CD4-positive, alpha-beta memory T cell (primary cell): ENCODE results near the gene ZMAT5. TPM values are rescaled to one million over a fixed set of nuclear protein-coding genes. Genes with fewer than 3 reads are reported as not detected.

ENCODE experiments used
- CTCF ChIA-PET: fragments of 350-600 bp; sonication (Branson Sonifier 250); formaldehyde crosslinking; loops from one replicate; lab custom pipeline; 2021; ENCODE audit warnings: inconsistent platforms; ENCODE audit not compliant: partially characterized antibody; lab: Charles Lee
- POLR2A ChIA-PET: fragments of 350-600 bp; sonication (Branson Sonifier 250); formaldehyde crosslinking; loops from one replicate; lab custom pipeline; 2021; ENCODE audit not compliant: partially characterized antibody; lab: Charles Lee
- DNase-seq, 5 donors: peaks; one replicate each; pipeline versions ENCODE4 v3.0.0 to v3.0.0-alpha.2; 2020 to 2022; ENCODE audit warnings: mixed read lengths in 1 of 5
- H3K27ac ChIP-seq: one replicate; pipeline ENCODE4 v1.7.0; 2013; ENCODE audit warnings: low read depth, low read length
- H3K27me3 ChIP-seq: 2 replicates; pipeline ENCODE4 v1.7.0; 2013; ENCODE audit warnings: mild to moderate bottlenecking, low read length, moderate library complexity; ENCODE audit not compliant: insufficient read depth
- H3K36me3 ChIP-seq: 2 replicates; pipeline ENCODE4 v1.7.0; 2013; ENCODE audit warnings: mild to moderate bottlenecking, low read length, moderate library complexity; ENCODE audit not compliant: insufficient read depth
- H3K4me1 ChIP-seq: 2 replicates; pipeline ENCODE4 v1.7.0; 2013; ENCODE audit warnings: mild to moderate bottlenecking, low read length, moderate library complexity; ENCODE audit not compliant: insufficient read depth
- H3K4me3 ChIP-seq, 2 donors: one replicate each; pipeline ENCODE4 v1.7.0; 2013; ENCODE audit warnings: low read length in 2 of 2, mild to moderate bottlenecking in 1 of 2
- H3K9me3 ChIP-seq, 2 donors: one replicate each; pipeline ENCODE4 v1.7.0; 2013; ENCODE audit warnings: low read length in 2 of 2, control low read depth in 1 of 2; ENCODE audit not compliant: control insufficient read depth in 1 of 2
- H3K27ac Mint-ChIP-seq, 7 donors: one replicate each; pipeline ENCODE4 v1.8.0; 2020 to 2021; ENCODE audit warnings: mixed read lengths in 7 of 7, mild to moderate bottlenecking in 6 of 7, inconsistent platforms in 3 of 7, moderate library complexity in 3 of 7
- H3K27me3 Mint-ChIP-seq, 2 donors: one replicate each; pipeline ENCODE4 v1.8.0; 2020 to 2021; ENCODE audit warnings: mixed read lengths in 2 of 2
- H3K36me3 Mint-ChIP-seq, 2 donors: one replicate each; pipeline ENCODE4 v1.8.0; 2020 to 2021; ENCODE audit warnings: mixed read lengths in 2 of 2, inconsistent platforms in 1 of 2, mild to moderate bottlenecking in 1 of 2
- H3K4me1 Mint-ChIP-seq, 4 donors: one replicate each; pipeline ENCODE4 v1.8.0; 2020 to 2021; ENCODE audit warnings: mixed read lengths in 4 of 4, mild to moderate bottlenecking in 1 of 4
- H3K4me3 Mint-ChIP-seq, 8 donors: one replicate each; pipeline ENCODE4 v1.8.0; 2020 to 2021; ENCODE audit warnings: mixed read lengths in 8 of 8, mild to moderate bottlenecking in 7 of 8, moderate library complexity in 6 of 8, inconsistent platforms in 3 of 8
- H3K9me3 Mint-ChIP-seq, 8 donors: one replicate each; pipeline ENCODE4 v1.8.0; 2020 to 2021; ENCODE audit warnings: mixed read lengths in 8 of 8, mild to moderate bottlenecking in 5 of 8, inconsistent platforms in 3 of 8, moderate library complexity in 1 of 8
- intact Hi-C: fragments of 100-400 bp; cut with micrococcal nuclease; formaldehyde crosslinking; loops from one replicate; pipeline ENCODE4 v1.15.1; 2023
- polyA plus RNA-seq, 2 donors: library from polyadenylated mRNA; unstranded; fragments of 300-500 nt; fragmentation: Illumina TruSeq; gene quantifications; one replicate each; pipeline ENCODE4 v1.2.3, GENCODE V29; 2021
- total RNA-seq, 2 experiments: library from RNA; stranded (reverse); gene quantifications; one replicate each; pipeline ENCODE4 v1.2.3, GENCODE V29; 2021

ZMAT5 gene
- total and polyA plus RNA-seq, 4 experiments from 2014 or later = 16.3 to 67.7 (median 31.3) TPM

DNA sequence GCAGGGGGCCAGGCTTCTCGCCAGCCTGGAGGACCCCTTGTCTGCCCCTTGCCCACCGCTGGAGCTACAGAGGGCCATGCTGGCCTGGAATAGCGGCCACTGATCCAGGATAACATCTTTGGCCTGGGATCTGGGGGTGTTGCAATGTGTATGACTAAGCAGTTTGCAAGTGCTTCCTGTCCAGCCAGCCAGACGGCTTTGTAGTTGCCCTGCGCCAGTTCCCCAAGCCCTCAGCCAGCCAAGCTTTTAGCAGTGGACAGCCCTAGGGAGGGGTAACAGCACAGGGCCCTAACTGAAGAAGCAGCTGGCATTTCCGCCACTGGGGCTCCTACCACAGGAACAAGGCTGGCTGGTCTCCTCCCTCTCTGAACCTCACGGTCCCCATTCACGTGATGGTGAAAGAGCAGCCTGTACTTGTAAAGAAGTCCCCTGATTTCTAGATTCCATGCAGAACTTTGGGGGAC lies 32.4 kb upstream of the ZMAT5 start:
- Histone ChIP-seq H3K27me3 (no peaks in the 10 kb centered on the region), H3K27ac (no peak overlapping the region), H3K36me3 (peaks cover 68% of the 10 kb centered on the region), H3K4me1 (no peaks in the 10 kb centered on the region), H3K4me3 (no peak overlapping the region), H3K9me3 (no peaks in the 10 kb centered on the region)
- Mint-ChIP-seq H3K27me3 (no peaks in the 10 kb centered on the region), H3K27ac (peak overlapping the region in 2 of 7 donors; percentile 30 to 42), H3K36me3 (peaks cover 35 to 69% of the 10 kb centered on the region in 2 donors), H3K4me3 (no peak overlapping the region), H3K4me1 (no peaks in the 10 kb centered on the region), H3K9me3 (peaks cover 0 to 2% (median 0%) of the 10 kb centered on the region in 8 donors)
- no peak for DNase-seq
- intact Hi-C loops = no loop called here
- POLR2A ChIA-PET = no interaction called here
- CTCF ChIA-PET = no interaction called here

DNA sequence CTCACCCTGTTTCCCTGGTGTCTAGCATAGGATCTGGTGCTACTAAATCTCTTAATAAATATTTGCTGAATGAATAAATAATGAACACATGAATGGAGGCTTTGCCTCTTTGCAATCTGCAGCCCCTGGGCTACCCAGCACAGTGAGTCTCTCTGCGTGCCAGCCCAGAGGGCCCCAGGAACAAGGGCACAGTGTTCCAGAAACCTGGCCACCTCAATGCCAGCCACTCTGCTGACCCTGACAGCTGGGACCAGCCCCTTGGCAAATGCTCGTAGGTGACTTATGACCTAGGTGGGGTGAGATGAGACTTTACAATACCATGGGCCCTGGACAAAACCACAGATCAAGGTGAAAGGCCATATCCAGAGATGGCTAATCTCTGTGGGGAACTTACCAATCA lies 32.0 kb upstream of the ZMAT5 start:
- Mint-ChIP-seq H3K4me1 (no peaks in the 10 kb centered on the region), H3K9me3 (peaks cover 0 to 2% (median 0%) of the 10 kb centered on the region in 8 donors), H3K36me3 (peaks cover 35 to 67% of the 10 kb centered on the region in 2 donors), H3K27me3 (no peaks in the 10 kb centered on the region), H3K4me3 (no peak overlapping the region), H3K27ac (peak overlapping the region in 4 of 7 donors; percentile 30 to 57 (median 48))
- Histone ChIP-seq H3K27ac (no peak overlapping the region), H3K4me3 (no peak overlapping the region), H3K36me3 (peaks cover 64% of the 10 kb centered on the region), H3K27me3 (no peaks in the 10 kb centered on the region), H3K9me3 (no peaks in the 10 kb centered on the region), H3K4me1 (no peaks in the 10 kb centered on the region)
- intact Hi-C loops = no loop called here
- ChIA-PET POLR2A (no interaction called here), CTCF (no interaction called here)
- DNase-seq = no peak

DNA sequence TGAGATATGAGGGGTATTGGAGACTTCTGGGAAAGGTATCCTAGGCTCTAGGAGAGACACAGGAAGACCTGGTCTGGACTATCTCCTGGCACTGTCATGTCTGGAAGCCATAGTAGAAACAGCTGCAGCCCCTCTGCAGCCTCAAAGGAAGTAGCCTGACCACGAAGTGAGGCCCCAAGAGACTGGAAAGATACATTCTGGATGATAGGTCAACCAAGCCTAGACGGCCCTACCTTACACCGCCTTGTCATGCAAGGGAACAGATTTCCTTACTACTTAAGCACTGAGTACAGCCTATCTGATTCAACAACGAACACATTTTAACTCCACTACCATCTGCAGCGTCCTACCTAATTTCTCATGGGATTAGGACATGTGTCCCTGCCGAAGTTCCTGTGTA lies 31.5 kb upstream of the ZMAT5 start:
- peaks cover 63% of the 10 kb centered on the region for H3K36me3 ChIP-seq

DNA sequence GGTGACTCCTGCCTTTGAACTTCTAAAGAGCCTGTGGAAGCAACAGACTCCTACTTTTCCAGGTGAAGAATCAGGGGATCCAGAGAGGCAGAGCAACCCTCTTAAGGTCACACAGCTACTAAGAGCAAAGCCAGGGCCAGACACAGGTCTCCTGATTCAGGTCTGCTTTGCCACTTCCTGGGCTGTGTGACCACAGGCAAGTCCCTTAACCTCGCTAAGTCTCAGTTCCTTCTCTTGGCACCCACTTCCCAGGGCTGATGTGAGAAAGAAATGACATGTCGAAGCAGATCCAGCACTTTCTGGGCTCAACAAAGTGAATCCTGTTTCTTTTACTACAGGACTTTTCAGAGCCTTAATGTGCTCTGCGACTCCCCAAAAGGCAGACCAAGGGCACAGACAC lies 30.5 kb upstream of the ZMAT5 start:
- no peaks in the 10 kb centered on the region for H3K9me3 ChIP-seq
- DNase-seq = no peak
- no peaks in the 10 kb centered on the region for H3K27me3 ChIP-seq
- ChIA-PET POLR2A (no interaction called here), CTCF (no interaction called here)
- no peaks in the 10 kb centered on the region for H3K27me3 Mint-ChIP-seq
- peaks cover 0 to 2% (median 0%) of the 10 kb centered on the region in 8 donors for H3K9me3 Mint-ChIP-seq
- H3K36me3 Mint-ChIP-seq = peaks cover 34 to 72% of the 10 kb centered on the region in 2 donors
- no peak overlapping the region for H3K4me3 Mint-ChIP-seq
- no peak overlapping the region for H3K27ac Mint-ChIP-seq
- no peaks in the 10 kb centered on the region for H3K4me1 Mint-ChIP-seq
- no peaks in the 10 kb centered on the region for H3K4me1 ChIP-seq
- no peak overlapping the region for H3K27ac ChIP-seq
- H3K36me3 ChIP-seq = peaks cover 73% of the 10 kb centered on the region
- intact Hi-C loops = no loop called here
- no peak overlapping the region for H3K4me3 ChIP-seq

More for the DNA sequence above, 31.5 kb upstream of the ZMAT5 start:
- intact Hi-C loops = no loop called here
- Histone ChIP-seq H3K27ac (no peak overlapping the region), H3K4me3 (no peak overlapping the region), H3K9me3 (no peaks in the 10 kb centered on the region), H3K4me1 (no peaks in the 10 kb centered on the region), H3K27me3 (no peaks in the 10 kb centered on the region)
- Mint-ChIP-seq H3K9me3 (peaks cover 0 to 2% (median 0%) of the 10 kb centered on the region in 8 donors), H3K27ac (peak overlapping the region in 5 of 7 donors; percentile 42 to 76 (median 57)), H3K27me3 (no peaks in the 10 kb centered on the region), H3K4me3 (no peak overlapping the region), H3K36me3 (peaks cover 31 to 65% of the 10 kb centered on the region in 2 donors), H3K4me1 (no peaks in the 10 kb centered on the region)
- DNase-seq = no peak
- CTCF ChIA-PET = no interaction called here
- POLR2A ChIA-PET = no interaction called here

DNA sequence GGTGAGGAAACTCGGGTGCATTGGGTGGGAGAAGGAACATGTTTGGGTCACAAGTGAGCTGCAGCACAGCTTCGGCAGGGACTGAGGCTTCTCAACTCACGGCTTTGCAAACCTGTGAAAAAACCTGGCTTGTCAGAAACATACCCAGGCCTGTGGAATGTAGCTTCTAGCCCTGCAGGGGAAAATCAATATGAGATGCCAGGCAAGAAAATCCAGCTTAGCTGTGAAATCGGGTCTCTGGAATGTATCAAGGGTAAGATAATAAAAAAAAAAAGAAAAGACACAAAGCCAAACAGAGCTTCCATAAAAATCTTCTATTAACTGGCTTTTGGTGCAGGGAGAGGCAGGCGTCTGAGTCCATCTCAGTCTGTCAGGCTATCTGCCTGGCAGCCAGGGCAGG lies 28.9 kb upstream of the ZMAT5 start:
- Histone ChIP-seq H3K36me3 (peaks cover 69% of the 10 kb centered on the region), H3K27me3 (no peaks in the 10 kb centered on the region), H3K27ac (no peak overlapping the region), H3K4me1 (no peaks in the 10 kb centered on the region), H3K4me3 (no peak overlapping the region), H3K9me3 (no peaks in the 10 kb centered on the region)
- H3K4me1 Mint-ChIP-seq = no peaks in the 10 kb centered on the region
- ChIA-PET CTCF (interaction anchor here (1.1 kb wide), 1 partner anchor 10 kb away, joined by 3 read pairs; no protein-coding TSS in a partner anchor), POLR2A (interaction anchor here (0.9 kb wide), 1 partner anchor 210 kb away, joined by 3 read pairs; no protein-coding TSS in a partner anchor)
- no peaks in the 10 kb centered on the region for H3K27me3 Mint-ChIP-seq
- H3K4me3 Mint-ChIP-seq = no peak overlapping the region
- peaks cover 32 to 74% of the 10 kb centered on the region in 2 donors for H3K36me3 Mint-ChIP-seq
- no peaks in the 10 kb centered on the region for H3K9me3 Mint-ChIP-seq
- no peak overlapping the region for H3K27ac Mint-ChIP-seq
- intact Hi-C loops = no loop called here
- no peak for DNase-seq

DNA sequence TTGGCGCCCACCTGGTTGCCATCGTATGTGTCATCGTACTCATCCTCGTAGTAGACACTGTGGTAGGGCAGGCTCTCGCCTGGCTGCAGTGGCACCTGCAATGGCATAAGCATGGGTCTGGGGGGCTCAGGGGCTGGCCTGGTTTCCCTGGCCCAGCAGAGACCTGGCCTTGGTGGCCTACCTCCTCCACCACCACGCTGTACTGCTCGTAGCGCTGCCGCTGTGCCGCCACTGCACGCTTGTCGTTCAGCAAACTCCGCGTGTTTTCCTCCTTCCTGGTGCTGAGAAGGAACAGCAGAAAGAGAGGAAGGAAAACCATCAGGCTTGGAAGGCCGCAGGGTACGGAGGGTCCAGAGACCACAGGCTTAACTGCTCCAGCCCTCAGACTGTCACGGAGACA lies 26.6 kb upstream of the ZMAT5 start:
- Histone ChIP-seq H3K9me3 (no peaks in the 10 kb centered on the region), H3K27ac (no peak overlapping the region), H3K4me1 (no peaks in the 10 kb centered on the region), H3K4me3 (no peak overlapping the region), H3K27me3 (no peaks in the 10 kb centered on the region), H3K36me3 (peaks cover 60% of the 10 kb centered on the region)
- CTCF ChIA-PET = no interaction called here
- no peak overlapping the region for H3K4me3 Mint-ChIP-seq
- H3K9me3 Mint-ChIP-seq = no peaks in the 10 kb centered on the region
- no peaks in the 10 kb centered on the region for H3K27me3 Mint-ChIP-seq
- POLR2A ChIA-PET = no interaction called here
- no peak for DNase-seq
- intact Hi-C loops = no loop called here
- peaks cover 41 to 76% of the 10 kb centered on the region in 2 donors for H3K36me3 Mint-ChIP-seq
- no peak overlapping the region for H3K27ac Mint-ChIP-seq
- H3K4me1 Mint-ChIP-seq = no peaks in the 10 kb centered on the region

DNA sequence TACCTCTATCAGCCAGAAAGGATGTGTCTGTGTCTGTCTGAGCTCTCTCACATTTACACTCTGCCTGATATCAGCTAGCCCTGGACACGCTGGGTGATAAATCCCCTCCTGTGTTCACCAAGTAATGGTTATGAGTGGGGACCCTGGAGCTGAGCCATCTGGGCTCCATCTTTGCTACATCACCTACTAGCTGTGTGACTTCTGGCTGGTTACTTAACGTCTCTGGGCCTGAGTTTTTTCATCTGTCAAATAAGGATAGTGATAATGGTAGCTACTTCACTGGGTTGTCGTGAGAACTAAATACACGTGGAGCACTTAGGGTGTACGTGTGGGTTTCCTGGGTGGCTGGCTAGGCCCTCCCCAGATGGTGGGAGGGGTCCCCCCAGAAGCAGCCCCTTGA lies 23.3 kb upstream of the ZMAT5 start:
- Mint-ChIP-seq H3K27ac (no peak overlapping the region), H3K27me3 (no peaks in the 10 kb centered on the region), H3K36me3 (peaks cover 33 to 63% of the 10 kb centered on the region in 2 donors), H3K4me1 (no peaks in the 10 kb centered on the region), H3K9me3 (no peaks in the 10 kb centered on the region), H3K4me3 (no peak overlapping the region)
- H3K36me3 ChIP-seq = peaks cover 40% of the 10 kb centered on the region
- ChIA-PET POLR2A (no interaction called here), CTCF (no interaction called here)
- H3K4me1 ChIP-seq = no peaks in the 10 kb centered on the region
- no peak for DNase-seq
- H3K4me3 ChIP-seq = no peak overlapping the region
- intact Hi-C loops = no loop called here
- no peaks in the 10 kb centered on the region for H3K9me3 ChIP-seq
- H3K27me3 ChIP-seq = no peaks in the 10 kb centered on the region
- H3K27ac ChIP-seq = no peak overlapping the region
